NCI-H1436 (cell line): ENCODE data around the gene SNX9.
"Not testable (repeated sequence)": the region's sequence is repeated elsewhere in the genome, so short reads cannot be mapped to it uniquely, and the experiment has no call there.

Source experiments
- DNase-seq: peaks from one replicate; lab custom pipeline; 2025; lab: John Stamatoyannopoulos, UW

Gene SNX9

DNA sequence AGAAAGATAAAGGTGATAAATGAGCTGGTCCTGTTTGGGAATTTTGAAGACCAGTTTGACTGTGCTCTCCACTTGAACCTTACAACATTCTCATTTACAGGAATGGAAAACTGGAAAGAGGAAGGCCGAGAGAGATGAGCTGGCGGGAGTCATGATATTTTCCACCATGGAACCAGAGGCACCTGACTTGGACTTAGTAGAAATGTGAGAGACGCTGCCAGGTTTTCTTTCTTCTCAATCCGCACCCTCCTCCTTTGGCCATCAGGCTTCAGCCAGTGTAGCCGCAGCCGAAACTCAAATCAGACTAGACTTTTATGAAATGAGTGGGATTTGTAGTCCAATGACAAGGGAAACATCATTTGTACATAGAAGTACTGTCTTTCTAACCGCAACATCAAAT lies 104.0 kb downstream of the SNX9 start:
- DNase-seq = no peak

DNA sequence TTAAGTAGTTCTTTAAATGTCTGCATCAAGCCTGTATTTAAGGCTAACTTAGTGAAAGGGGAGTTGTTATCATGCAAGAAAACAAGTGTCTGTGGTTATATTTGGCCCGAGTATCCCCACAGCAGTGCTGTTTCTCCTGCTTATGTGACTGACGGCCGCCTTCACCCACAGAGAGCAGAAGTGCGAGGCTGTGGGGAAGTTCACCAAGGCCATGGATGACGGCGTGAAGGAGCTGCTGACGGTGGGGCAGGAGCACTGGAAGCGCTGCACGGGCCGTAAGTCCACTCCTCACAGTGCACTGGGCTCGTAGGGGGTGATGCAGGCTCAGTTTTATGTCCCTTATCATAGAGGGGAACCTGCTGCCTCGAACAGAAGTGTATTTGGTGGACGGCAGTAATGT lies 105.4 kb downstream of the SNX9 start:
- DNase-seq = no peak

DNA sequence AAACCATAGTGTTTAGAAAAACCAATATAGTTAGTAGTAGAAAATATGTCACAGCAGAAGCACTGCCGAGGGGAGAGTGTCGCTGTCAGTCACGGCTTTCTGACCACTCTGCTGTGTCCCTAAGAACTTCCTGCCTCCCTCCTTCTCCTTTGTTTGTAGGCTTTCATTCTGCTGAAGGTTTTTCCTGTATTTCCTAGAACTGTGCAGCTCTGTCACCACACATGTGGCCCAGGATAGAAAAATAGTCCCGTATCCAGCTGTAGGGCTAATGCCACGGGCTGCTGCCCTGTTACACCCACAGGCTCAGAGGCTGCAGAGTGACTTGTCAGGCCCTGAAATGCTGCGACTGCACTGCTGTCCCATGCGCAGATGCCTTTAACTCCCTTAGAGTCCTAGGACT lies 106.0 kb downstream of the SNX9 start:
- no peak for DNase-seq

DNA sequence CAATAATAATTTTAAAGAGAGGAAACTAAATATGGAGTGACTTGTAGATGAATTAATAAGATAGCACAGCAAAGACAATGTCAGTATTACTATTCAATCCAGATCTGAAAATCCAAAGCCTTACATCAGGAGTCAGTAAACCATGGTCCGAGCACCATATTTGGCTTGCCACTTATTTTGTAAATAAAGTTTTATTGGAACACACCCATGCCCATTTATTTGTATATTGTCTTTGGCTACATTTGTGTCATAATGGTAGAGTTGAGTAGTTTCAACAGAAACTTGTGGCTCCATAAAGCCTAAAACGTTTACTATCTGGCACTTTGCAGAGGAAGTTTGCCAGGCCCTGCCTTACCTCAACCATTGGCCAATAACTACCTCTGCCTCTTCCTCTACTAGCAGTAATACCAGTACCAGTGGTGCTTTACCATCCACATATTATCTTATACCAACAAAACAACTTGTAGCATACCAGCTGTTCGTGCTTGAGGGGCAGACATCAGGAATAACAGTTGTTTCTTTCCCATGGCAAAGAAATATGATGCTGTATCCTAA lies 106.8 kb downstream of the SNX9 start:
- no peak for DNase-seq

DNA sequence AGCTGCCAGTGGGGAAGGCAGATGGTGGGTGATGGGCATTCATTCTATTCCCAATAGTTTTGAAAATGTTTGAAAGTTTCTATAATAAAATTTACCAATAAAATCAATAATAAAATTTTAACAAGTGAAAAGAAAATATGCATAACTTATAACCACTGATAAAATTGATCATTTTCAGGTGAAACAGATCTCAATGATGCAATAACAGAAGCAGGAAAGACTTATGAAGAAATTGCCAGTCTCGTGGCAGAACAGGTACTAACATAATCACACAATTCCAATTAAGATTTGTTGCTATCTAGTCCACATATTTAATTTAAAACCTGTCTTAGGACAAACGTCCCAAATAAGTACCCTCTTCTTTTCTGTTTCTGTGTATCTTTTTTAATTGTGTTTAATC lies 112.7 kb downstream of the SNX9 start:
- DNase-seq = no peak

DNA sequence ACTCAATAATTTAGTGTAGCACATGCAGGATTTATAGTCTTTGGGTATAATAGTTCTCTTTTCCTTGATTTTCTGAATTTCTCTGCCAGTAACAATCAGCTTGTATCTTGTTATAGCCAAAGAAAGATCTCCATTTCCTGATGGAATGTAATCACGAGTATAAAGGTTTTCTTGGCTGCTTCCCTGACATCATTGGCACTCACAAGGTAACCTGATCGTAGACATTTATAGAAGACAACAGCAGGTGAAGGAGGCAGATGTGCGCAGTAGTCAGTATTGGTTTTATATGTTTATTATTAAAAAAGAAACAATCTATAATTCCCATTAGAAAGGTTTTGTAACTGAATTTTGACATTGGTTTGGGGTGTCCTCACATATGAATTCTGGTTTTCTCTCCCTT lies 114.3 kb downstream of the SNX9 start:
- no peak for DNase-seq

DNA sequence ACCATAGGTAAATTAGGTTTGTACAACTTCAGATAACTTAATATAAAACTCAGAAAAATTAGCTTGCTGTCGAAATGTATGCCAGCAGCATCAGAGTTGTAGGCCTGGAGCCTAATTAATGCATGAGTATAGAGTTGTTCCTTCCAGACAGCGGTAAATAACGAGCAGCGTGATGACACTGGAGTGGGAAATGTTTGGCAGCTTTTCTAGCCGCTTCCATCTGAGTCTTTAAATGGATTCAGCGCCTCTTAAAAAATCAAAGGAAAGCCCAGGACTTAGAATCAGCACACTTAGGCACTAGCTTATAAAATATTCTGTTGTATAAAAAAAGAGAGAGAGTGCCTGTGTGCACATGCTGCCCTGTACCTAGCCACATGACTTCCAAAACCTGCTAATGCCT lies 114.9 kb downstream of the SNX9 start:
- no peak for DNase-seq

DNA sequence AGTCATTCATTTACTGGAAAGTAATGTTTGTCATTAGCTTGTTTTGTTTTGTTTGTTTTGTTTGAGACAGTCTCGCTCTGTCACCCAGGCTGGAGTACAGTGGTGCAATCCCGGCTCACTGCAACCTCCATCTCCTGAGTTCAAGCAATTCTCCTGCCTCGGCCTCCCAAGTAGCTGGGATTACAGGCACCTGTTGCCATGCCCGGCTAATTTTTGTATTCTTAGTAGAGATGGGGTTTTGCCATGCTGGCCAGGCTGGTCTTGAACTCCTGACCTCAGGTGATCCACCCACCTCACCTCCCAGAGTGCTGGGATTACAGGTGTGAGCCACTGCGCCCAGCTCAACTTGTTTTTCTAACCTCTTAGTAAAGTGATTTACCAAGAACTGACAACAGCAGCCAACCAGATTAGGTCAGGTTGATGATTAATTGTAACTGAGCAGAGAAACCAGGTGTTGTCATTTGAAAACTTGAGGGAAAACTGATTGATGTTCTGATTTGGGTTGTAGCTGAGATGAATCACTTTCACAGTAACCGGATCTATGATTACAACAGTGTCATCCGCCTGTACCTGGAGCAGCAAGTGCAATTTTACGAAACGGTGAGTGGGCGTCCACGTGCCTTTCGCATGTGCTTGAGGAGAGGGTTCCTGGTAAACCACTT lies 117.5 kb downstream of the SNX9 start:
- DNase-seq = not testable (repeated sequence)

DNA sequence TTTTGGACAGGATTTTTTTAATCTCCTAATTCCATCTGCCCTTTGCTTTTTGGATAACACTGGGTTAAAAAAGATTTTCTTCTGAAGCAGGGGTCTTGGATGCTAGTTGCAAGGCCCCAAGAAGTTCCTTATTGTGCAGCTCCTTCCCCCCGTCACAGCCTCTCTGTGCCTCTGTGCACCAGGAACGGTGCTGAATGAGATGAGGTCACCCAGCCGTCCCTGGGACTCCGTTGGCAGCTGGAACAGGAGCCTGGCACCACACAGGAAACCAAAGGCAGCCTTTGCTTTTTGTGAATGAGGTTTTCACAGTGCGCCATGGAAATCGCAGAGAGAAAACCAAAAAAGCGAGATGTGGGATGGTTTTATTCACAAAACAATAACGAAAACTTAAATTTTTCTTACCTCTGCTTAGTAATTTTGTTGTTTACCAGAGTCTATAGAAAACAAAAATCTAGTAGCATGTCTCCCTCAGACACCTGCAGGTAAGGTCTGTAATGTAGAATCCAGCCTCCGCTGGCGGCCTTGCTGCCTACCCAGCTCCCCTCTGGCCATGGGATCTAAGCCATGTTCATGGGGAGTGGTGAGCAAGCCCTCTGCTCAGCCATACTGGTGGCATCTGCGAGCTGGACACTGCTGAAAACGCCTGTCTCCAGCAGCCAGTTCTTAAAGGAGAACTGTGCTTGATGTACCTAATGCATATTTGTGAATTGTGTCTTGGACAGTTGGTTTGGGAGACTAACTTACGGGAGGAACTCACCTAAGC lies 118.2 kb downstream of the SNX9 start:
- no peak for DNase-seq

DNA sequence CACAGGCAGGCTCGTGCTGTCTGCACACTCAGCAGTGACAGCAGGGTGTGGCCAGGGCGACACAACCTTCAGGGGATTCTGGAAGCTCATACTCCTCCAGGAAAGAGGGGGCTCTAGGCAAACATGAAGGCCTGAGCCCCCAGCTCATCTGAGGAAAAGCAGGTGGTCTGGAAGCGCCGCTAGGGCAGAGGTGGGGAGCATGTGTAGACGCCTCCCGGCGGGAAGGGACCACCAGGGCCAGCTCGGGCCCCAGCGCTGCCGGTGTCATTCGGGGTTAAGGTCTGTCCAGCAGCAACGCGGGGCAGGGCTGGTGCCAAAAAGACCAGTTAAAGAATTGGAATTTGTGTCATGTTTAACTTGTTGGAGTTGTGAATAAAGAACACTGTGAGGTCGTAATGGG lies 119.3 kb downstream of the SNX9 start:
- DNase-seq = no peak

DNA sequence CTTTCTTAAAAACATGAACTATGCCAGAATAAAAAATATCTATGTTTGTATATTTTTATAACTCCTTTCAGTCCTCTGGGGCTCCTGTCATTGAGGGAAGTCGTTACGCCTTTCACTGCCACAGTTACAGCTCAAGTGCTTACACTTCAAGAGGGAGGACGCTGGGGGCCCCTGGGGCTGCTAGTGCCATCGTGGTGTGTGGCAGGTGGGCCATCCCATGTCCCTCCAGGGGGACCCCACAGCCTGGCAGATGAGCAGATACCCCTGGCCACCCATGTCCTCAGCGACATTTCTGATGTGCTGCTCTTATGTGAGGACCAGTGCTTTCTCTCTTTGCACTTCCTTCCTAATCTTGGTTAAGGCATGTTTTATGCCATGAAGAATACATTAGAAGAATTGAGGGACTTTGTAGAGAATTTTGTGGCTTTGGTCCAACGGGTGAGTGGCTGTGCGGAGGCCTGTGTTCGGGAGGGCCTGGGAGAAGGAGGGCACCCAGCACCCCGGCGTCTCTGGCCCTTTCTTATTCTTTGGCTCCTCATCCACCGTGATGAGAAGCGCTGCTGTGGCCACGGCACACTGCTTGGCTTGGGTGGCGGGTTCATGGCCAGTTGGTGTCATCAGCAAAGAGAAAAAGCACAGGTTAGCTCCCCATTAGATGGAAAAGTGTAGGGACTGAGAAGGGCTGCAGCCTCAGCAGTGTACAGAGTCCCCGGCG lies 120.4 kb downstream of the SNX9 start:
- DNase-seq = no peak

DNA sequence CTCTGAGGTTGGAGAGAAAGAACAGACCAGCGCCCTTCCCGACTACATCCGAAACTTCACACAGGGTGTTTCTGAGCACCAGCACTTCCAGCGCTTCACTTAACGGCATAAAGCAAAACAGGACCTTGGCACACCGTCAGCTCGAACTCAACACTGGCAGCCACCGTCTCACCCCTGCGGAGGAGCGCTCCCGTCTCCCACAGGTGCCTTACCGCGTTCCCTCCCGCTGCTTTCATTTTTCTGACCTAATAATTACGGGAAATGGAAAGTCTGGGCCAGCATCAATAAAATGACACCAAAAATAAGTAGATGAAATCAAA lies 120.9 kb downstream of the SNX9 start:
- no peak for DNase-seq

DNA sequence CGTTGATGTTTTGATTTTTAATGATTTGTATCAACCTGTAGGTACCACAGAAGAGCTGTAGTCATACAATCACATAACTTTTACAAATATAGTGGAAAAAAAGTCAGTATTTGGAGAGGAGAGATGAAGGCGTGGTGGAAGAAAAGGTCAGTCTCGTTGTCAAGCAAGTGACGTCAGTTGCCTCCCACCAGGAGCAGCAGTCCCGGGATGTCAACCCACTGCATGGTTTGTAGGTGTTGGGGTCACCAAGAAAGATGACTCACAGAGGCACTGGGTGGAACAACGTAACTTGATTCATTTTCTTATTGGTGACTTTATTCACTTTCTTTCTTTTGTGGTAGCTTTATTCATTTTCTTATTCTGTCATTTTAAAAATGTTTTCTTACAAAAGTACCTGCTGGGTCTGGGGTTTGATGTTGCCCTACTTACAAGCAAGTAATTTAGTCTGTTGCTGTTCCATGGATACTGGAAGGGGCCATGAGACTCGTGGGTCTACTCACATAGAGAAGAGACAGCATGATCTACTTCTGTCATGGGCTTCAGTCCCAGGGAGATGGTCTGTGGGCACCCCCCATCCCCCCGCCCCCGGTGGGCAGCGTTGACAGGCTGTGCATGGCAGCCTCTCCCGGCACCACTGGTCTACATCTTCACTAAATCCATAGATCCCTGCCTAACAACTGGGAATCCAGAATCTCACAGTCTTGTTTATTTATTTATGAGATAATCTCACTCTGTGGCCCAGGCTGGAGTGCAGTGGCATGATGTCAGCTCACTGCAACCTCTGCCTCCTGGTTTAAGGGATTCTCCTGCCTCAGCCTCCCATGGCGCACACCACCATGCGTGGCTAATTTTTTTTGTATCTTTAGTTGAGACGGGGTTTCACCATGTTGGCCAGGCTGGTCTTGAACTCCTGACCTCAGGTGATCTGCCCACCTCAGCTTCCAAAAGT lies 122.2 kb downstream of the SNX9 start:
- DNase-seq = no peak

DNA sequence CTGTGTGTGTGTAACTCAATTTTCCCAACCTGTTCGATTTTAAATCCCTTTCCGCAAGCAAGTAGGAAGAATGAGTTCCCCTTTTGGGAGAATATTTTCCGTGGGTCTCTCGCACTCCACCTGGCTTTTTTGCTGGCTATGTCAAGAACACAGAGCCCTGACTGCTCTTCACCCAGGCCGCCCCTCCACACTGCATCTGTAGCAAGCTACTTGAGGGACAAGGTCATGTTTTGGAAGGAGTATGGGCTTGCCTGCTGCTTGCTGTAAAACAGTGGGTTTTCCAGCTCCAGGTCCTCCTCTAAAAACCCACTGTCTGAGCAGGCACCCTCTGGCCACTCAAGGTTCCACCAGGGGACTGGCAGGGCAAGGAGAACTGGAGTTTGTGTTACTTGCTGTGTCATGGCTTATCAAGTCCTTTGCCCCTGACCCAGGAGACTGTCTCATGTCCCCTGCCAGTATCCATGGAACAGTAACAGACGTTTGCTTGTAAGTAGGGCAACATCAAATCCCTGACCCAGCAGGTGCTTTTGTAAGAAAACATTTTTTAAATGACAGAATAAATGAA lies 123.1 kb downstream of the SNX9 start:
- DNase-seq = no peak

DNA sequence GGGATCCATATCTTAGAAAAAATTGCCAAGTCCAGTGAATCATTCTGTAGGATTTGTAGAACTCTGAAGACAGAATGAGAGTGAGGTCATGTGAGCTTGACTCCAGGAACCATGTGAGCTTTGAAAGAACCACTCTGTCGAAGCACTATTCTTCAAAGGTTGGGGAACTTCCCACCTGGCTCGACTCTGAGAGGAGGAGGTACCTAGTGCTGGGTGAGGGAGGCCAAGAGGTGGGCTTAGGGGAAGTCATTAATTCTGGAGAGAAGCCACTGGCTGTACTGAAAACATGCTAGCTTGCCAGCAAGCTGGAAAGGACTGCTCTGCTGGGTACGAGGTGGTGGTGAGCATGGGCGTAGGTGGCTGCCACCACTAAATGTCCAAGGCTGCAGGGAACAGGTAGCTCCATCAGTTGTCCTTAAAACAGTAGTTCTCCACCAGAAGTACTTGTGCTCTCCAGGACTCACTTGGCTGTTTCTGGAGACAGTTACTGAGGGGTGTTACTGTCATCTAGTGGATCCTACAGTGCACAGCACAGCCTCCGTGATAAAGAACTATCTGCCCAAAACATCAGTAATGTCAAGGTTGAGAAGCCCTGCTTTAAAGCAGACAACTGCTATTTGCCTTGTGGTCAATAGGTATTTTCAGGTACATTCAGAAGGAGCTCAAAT lies 124.0 kb downstream of the SNX9 start:
- DNase-seq = no peak

DNA sequence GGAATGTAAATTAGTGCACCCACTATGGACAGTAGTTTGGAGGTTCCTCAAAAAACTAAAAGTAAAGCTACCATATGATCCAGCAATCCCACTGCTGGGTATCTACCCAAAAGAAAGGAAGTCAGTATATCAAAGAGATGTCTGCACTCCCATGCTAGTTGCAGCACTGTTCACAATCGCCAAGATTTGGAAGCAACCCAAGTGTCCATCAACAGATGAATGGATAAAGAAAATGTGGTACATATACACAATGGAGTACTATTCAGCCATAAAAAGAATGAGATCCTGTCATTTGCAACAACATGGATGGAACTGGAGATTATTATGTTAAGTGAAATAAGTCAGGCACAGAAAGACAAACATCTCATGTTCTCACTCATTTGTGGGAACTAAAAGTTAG lies 127.9 kb downstream of the SNX9 start:
- DNase-seq = not testable (repeated sequence)

DNA sequence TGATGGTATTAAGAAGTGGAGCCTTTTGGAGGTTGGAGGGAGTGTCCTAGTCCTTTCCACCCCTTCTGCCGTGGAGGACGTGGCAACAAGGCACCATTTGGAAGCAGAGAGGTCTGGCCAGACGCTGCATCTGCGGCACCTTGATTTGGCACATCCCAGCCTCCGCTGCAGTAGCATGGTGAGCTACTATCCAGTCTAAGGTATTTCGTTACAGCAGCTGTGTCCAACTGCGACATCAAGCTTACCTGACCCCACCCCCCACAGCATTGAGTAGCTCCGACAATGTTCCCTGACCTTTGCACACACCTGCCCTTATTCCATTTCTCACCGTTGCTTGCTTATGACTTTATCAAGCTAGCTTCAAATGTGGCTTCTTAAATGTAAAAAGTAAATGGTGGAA lies 128.8 kb downstream of the SNX9 start:
- DNase-seq = no peak

DNA sequence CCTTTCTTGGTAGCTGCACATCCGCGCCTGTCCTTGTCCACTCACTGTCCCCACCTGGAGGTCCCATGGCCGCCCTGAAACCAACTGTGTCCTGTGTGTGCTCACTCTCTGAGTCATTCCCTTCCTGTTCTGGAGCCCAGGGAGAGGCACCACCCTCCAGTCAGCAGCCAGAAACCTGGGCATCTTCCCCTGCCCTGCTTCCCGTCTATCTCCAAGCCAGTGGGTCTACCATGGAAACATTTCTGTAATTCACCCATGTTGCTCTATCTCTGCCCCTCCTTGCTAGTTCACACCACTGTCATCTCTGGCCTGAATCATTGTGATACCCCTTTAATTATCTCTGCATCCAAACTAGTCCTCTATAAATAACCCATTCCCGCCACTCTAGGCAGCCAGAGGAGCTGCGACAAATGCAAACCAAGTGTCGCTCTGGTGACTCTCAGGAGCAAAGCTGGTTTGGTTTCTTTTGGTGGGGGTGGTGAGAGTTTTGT lies 129.9 kb downstream of the SNX9 start:
- no peak for DNase-seq

DNA sequence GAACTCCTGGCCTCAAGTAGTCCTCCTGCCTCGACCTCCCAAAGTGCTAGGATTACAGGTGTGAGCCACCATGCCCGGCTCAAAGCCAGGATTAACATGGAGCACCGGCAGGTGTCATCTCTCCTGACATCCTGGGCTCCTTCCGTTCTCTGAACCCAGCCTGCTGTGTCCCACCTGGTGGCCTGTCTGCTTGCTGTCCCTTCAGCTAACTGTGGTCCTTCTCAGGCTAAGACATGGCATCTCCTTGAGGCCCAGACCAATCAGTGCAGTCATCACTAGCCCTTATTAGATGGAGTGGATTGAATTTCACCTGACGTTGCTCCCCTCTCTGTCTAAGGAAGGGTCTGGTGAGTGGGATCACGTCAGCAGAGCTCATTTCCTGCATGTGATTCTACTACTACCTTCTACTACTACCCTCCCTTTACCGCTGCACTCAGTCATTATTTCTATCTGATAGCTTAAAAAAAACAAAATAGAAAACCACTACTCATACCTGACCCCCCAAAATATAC lies 130.6 kb downstream of the SNX9 start:
- no peak for DNase-seq
